Measurements from ENCODE around the gene RIOK3. TPM values are rescaled to one million over a fixed set of nuclear protein-coding genes. Genes with fewer than 3 reads are reported as not detected.

RIOK3 gene
- total RNA-seq, 1 experiment from 2014 or later: 19.4 TPM

DNA sequence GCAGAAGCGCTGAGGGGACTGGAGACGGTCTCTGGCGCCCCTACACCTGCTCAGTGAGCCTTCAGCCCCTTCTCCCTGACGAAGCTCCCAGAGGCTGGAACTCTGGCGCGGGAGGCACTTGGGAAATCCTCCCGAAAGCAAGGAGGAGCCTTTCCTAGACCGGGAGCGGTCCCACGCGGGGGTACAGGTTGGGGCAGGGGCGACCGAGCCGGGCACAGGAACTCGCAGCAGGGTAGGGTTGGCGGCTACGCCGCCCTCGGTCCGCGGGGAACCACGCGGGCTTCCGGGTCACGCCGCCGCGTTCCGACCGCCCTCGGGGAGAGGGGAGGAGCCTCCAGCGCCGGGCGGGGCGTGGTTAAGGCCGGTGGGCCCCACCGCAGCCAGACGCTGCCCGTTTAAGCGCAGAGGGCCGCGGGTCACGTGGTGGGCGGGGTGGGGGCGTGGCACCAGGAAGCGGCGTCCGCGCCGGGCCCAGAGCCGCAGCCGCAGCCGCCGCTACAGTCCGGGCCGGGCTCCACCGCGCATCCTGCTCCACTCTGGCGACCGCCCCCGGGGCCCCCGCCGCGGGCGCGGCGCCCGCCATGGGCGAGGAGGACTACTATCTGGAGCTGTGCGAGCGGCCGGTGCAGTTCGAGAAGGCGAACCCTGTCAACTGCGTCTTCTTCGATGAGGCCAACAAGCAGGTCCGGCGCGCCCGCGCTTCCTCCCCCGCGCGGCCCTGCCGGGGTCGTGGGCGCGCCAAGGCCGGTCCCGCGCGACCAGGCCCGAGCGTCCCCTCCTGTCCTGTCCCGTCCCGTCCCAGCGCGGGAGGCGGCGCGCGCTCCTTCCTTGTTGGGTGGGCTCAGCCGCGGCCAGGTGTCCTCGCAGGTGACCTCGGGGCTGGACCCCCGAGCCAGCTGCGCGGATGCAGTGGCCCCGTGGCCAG lies 50.2 kb downstream of the RIOK3 start, which contains the start of gene RMC1 (continued):
- TF ChIP-seq, protein P1, sequence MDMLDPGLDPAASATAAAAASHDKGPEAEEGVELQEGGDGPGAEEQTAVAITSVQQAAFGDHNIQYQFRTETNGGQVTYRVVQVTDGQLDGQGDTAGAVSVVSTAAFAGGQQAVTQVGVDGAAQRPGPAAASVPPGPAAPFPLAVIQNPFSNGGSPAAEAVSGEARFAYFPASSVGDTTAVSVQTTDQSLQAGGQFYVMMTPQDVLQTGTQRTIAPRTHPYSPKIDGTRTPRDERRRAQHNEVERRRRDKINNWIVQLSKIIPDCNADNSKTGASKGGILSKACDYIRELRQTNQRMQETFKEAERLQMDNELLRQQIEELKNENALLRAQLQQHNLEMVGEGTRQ (CRISPR knock-in tag; IDR thresholded peaks at IDR 0.05): peak; percentile 99
- TF ChIP-seq, protein P2, sequence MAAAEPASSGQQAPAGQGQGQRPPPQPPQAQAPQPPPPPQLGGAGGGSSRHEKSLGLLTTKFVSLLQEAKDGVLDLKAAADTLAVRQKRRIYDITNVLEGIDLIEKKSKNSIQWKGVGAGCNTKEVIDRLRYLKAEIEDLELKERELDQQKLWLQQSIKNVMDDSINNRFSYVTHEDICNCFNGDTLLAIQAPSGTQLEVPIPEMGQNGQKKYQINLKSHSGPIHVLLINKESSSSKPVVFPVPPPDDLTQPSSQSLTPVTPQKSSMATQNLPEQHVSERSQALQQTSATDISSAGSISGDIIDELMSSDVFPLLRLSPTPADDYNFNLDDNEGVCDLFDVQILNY (CRISPR knock-in tag; IDR thresholded peaks at IDR 0.05): peak; percentile 24; the same call in 1 of the 2 replicates
- TF ChIP-seq, protein P3, sequence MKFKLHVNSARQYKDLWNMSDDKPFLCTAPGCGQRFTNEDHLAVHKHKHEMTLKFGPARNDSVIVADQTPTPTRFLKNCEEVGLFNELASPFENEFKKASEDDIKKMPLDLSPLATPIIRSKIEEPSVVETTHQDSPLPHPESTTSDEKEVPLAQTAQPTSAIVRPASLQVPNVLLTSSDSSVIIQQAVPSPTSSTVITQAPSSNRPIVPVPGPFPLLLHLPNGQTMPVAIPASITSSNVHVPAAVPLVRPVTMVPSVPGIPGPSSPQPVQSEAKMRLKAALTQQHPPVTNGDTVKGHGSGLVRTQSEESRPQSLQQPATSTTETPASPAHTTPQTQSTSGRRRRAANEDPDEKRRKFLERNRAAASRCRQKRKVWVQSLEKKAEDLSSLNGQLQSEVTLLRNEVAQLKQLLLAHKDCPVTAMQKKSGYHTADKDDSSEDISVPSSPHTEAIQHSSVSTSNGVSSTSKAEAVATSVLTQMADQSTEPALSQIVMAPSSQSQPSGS (CRISPR knock-in tag; IDR thresholded peaks at IDR 0.05; ENCODE audit: borderline replicate concordance, low read depth): no peak
- no peak for TF ChIP-seq NR3C1 (CRISPR knock-in tag; conservative IDR thresholded peaks at IDR 0.05; ENCODE audit: low read depth)
- TF ChIP-seq CREM (CRISPR knock-in tag; IDR thresholded peaks at IDR 0.05): peak; percentile 75; the same call in 1 of the 2 replicates
- TF ChIP-seq, protein P4, sequence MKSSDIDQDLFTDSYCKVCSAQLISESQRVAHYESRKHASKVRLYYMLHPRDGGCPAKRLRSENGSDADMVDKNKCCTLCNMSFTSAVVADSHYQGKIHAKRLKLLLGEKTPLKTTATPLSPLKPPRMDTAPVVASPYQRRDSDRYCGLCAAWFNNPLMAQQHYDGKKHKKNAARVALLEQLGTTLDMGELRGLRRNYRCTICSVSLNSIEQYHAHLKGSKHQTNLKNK (CRISPR knock-in tag; IDR thresholded peaks at IDR 0.05): no peak
- peak; percentile 86; the same call in 1 of the 2 replicates for TF ChIP-seq ELF4 (CRISPR knock-in tag; IDR thresholded peaks at IDR 0.05; ENCODE audit: low read depth)
- TF ChIP-seq, protein P5, sequence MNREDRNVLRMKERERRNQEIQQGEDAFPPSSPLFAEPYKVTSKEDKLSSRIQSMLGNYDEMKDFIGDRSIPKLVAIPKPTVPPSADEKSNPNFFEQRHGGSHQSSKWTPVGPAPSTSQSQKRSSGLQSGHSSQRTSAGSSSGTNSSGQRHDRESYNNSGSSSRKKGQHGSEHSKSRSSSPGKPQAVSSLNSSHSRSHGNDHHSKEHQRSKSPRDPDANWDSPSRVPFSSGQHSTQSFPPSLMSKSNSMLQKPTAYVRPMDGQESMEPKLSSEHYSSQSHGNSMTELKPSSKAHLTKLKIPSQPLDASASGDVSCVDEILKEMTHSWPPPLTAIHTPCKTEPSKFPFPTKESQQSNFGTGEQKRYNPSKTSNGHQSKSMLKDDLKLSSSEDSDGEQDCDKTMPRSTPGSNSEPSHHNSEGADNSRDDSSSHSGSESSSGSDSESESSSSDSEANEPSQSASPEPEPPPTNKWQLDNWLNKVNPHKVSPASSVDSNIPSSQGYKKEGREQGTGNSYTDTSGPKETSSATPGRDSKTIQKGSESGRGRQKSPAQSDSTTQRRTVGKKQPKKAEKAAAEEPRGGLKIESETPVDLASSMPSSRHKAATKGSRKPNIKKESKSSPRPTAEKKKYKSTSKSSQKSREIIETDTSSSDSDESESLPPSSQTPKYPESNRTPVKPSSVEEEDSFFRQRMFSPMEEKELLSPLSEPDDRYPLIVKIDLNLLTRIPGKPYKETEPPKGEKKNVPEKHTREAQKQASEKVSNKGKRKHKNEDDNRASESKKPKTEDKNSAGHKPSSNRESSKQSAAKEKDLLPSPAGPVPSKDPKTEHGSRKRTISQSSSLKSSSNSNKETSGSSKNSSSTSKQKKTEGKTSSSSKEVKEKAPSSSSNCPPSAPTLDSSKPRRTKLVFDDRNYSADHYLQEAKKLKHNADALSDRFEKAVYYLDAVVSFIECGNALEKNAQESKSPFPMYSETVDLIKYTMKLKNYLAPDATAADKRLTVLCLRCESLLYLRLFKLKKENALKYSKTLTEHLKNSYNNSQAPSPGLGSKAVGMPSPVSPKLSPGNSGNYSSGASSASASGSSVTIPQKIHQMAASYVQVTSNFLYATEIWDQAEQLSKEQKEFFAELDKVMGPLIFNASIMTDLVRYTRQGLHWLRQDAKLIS (CRISPR knock-in tag; IDR thresholded peaks at IDR 0.05; ENCODE audit: borderline replicate concordance): no peak
- TF ChIP-seq NFATC4 (CRISPR knock-in tag; IDR thresholded peaks at IDR 0.05): no peak
- no peak for TF ChIP-seq PRRX2 (CRISPR knock-in tag; IDR thresholded peaks at IDR 0.05)
- TF ChIP-seq, protein P6, sequence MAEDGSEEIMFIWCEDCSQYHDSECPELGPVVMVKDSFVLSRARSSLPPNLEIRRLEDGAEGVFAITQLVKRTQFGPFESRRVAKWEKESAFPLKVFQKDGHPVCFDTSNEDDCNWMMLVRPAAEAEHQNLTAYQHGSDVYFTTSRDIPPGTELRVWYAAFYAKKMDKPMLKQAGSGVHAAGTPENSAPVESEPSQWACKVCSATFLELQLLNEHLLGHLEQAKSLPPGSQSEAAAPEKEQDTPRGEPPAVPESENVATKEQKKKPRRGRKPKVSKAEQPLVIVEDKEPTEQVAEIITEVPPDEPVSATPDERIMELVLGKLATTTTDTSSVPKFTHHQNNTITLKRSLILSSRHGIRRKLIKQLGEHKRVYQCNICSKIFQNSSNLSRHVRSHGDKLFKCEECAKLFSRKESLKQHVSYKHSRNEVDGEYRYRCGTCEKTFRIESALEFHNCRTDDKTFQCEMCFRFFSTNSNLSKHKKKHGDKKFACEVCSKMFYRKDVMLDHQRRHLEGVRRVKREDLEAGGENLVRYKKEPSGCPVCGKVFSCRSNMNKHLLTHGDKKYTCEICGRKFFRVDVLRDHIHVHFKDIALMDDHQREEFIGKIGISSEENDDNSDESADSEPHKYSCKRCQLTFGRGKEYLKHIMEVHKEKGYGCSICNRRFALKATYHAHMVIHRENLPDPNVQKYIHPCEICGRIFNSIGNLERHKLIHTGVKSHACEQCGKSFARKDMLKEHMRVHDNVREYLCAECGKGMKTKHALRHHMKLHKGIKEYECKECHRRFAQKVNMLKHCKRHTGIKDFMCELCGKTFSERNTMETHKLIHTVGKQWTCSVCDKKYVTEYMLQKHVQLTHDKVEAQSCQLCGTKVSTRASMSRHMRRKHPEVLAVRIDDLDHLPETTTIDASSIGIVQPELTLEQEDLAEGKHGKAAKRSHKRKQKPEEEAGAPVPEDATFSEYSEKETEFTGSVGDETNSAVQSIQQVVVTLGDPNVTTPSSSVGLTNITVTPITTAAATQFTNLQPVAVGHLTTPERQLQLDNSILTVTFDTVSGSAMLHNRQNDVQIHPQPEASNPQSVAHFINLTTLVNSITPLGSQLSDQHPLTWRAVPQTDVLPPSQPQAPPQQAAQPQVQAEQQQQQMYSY (CRISPR knock-in tag; IDR thresholded peaks at IDR 0.05): peak; percentile 5; the same call in 1 of the 2 replicates
- no peak for TF ChIP-seq RELA (CRISPR knock-in tag; IDR thresholded peaks at IDR 0.05; ENCODE audit: borderline replicate concordance)
- TF ChIP-seq, protein P7, sequence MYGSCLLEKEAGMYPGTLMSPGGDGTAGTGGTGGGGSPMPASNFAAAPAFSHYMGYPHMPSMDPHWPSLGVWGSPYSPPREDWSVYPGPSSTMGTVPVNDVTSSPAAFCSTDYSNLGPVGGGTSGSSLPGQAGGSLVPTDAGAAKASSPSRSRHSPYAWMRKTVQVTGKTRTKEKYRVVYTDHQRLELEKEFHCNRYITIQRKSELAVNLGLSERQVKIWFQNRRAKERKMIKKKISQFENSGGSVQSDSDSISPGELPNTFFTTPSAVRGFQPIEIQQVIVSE (CRISPR knock-in tag; IDR thresholded peaks at IDR 0.05; ENCODE audit: borderline replicate concordance): no peak
- no peak for TF ChIP-seq OVOL2 (CRISPR knock-in tag; IDR thresholded peaks at IDR 0.05; ENCODE audit: borderline replicate concordance)
- TF ChIP-seq RORB (CRISPR knock-in tag; IDR thresholded peaks at IDR 0.05): no peak
- TF ChIP-seq GABPB1 (CRISPR knock-in tag; IDR thresholded peaks at IDR 0.05): peak; percentile 45; the same call in 1 of the 2 replicates
- TF ChIP-seq, protein P8, sequence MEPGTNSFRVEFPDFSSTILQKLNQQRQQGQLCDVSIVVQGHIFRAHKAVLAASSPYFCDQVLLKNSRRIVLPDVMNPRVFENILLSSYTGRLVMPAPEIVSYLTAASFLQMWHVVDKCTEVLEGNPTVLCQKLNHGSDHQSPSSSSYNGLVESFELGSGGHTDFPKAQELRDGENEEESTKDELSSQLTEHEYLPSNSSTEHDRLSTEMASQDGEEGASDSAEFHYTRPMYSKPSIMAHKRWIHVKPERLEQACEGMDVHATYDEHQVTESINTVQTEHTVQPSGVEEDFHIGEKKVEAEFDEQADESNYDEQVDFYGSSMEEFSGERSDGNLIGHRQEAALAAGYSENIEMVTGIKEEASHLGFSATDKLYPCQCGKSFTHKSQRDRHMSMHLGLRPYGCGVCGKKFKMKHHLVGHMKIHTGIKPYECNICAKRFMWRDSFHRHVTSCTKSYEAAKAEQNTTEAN (CRISPR knock-in tag; IDR thresholded peaks at IDR 0.05): no peak
- TF ChIP-seq MXD4 (CRISPR knock-in tag; IDR thresholded peaks at IDR 0.05; ENCODE audit: borderline replicate concordance): no peak
- peak; percentile 85; the same call in 1 of the 2 replicates for TF ChIP-seq SMAD3 (CRISPR knock-in tag; IDR thresholded peaks at IDR 0.05; ENCODE audit: borderline replicate concordance)
- 0 out of 2 replicates have a peak, but pooled peaks have one; percentile 40 for TF ChIP-seq ZNF263 (CRISPR knock-in tag; IDR thresholded peaks at IDR 0.05; ENCODE audit: low read depth)
- no peak for TF ChIP-seq NR2C2 (CRISPR knock-in tag; IDR thresholded peaks at IDR 0.05)
- TF ChIP-seq, protein P9, sequence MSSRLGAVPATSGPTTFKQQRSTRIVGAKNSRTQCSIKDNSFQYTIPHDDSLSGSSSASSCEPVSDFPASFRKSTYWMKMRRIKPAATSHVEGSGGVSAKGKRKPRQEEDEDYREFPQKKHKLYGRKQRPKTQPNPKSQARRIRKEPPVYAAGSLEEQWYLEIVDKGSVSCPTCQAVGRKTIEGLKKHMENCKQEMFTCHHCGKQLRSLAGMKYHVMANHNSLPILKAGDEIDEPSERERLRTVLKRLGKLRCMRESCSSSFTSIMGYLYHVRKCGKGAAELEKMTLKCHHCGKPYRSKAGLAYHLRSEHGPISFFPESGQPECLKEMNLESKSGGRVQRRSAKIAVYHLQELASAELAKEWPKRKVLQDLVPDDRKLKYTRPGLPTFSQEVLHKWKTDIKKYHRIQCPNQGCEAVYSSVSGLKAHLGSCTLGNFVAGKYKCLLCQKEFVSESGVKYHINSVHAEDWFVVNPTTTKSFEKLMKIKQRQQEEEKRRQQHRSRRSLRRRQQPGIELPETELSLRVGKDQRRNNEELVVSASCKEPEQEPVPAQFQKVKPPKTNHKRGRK (CRISPR knock-in tag; IDR thresholded peaks at IDR 0.05; ENCODE audit: borderline replicate concordance): no peak
